Fibroblast of lung (primary cell): ENCODE results near the gene VEGFC.
A peak's percentile ranks its signal among the peaks of the same experiment; 100 is the strongest.

Experiments used
- CTCF ChIP-seq, 2 donors: IDR thresholded peaks in 1 of 2; conservative IDR thresholded peaks in 1 of 2; 1 replicate in 1 of 2; 2 replicates in 1 of 2; pipeline ENCODE4 v1.5.1; 2011 to 2012; ENCODE audit warnings: low read length in 2 of 2, control low read depth in 1 of 2, inconsistent platforms in 1 of 2, low read depth in 1 of 2, mild to moderate bottlenecking in 1 of 2
- EZH2 ChIP-seq: IDR thresholded peaks from 2 replicates; pipeline ENCODE4 v1.5.1; 2012; ENCODE audit warnings: low read length, control low read depth, mild to moderate bottlenecking; ENCODE audit errors: missing control alignments

- TF ChIP-seq CTCF (conservative IDR thresholded peaks at IDR 0.05 in 1 of 2, IDR thresholded peaks at IDR 0.05 in 1 of 2; ENCODE audit: low read depth in 1 of 2, low read length in 2 of 2): peak; percentile 59 to 72
- TF ChIP-seq EZH2: no peak
Measured at GRCh38 chr4:176789955-176790354, 2.8 kb downstream of the VEGFC start.
